SH-SY5Y (cell line): Measurements from ENCODE around the gene PRRT2.

Experiments used
- GATA2 ChIP-seq: IDR thresholded peaks from 2 replicates; pipeline ENCODE4 v1.6.1; 2011; ENCODE audit warnings: mild to moderate bottlenecking, low read depth, low read length
- GATA3 ChIP-seq: IDR thresholded peaks from 2 replicates; pipeline ENCODE4 v1.6.1; 2011; ENCODE audit warnings: low read depth, mild to moderate bottlenecking, low read length, moderate library complexity

- TF ChIP-seq GATA2 = no peak
- TF ChIP-seq GATA3 = no peak
Observed at GRCh38 chr16:29808219-29808900, 3.6 kb upstream of the PRRT2 start.
